WTC11 (cell line): ENCODE data around the gene GJC1. TPM values are rescaled to one million over a fixed set of nuclear protein-coding genes. Genes with fewer than 3 reads are reported as not detected.

Experiments used
- ATAC-seq: fragments of 200-7000 bp; cut with Tn5 transposase; 2 replicates; pipeline ENCODE4 v1.10.0; 2021; ENCODE audit warnings: mild to moderate bottlenecking, moderate library complexity
- CTCF ChIA-PET: fragments of 300-600 bp; sonication (Branson Sonifier 250); formaldehyde crosslinking; loops from one replicate; lab custom pipeline; 2021; ENCODE audit warnings: antibody characterized with exemption; lab: Charles Lee
- POLR2A ChIA-PET: fragments of 350-600 bp; sonication (Branson Sonifier 250); formaldehyde crosslinking; loops from one replicate; lab custom pipeline; 2021; ENCODE audit warnings: antibody characterized with exemption; lab: Charles Lee
- DNase-seq: peaks from one replicate; pipeline ENCODE4 v3.0.0; 2021; ENCODE audit warnings: low spot score
- H3K27ac Mint-ChIP-seq: 2 replicates; pipeline ENCODE4 v1.8.0; 2021; ENCODE audit warnings: mixed read lengths
- H3K27me3 Mint-ChIP-seq: 2 replicates; pipeline ENCODE4 v1.8.0; 2021; ENCODE audit warnings: low read depth, mild to moderate bottlenecking, moderate library complexity, mixed read lengths
- H3K36me3 Mint-ChIP-seq: 2 replicates; pipeline ENCODE4 v1.8.0; 2021; ENCODE audit warnings: mixed read lengths
- H3K4me1 Mint-ChIP-seq: 2 replicates; pipeline ENCODE4 v1.8.0; 2022; ENCODE audit warnings: mixed read lengths
- H3K4me3 Mint-ChIP-seq: 2 replicates; pipeline ENCODE4 v1.8.0; 2021; ENCODE audit warnings: mild to moderate bottlenecking, moderate library complexity, mixed read lengths
- H3K9me3 Mint-ChIP-seq: 2 replicates; pipeline ENCODE4 v1.8.0; 2021; ENCODE audit warnings: mixed read lengths
- ATF1 ChIP-seq: sonication (generic); formaldehyde crosslinking; IDR thresholded peaks from 2 replicates; pipeline ENCODE4 v1.8.1; 2023; ENCODE audit warnings: mild to moderate bottlenecking, moderate library complexity, missing genetic modification reagents
- CREB1 ChIP-seq: sonication (generic); formaldehyde crosslinking; IDR thresholded peaks from 2 replicates; pipeline ENCODE4 v1.8.0; 2023; ENCODE audit warnings: mild to moderate bottlenecking, missing genetic modification reagents
- ESRRA ChIP-seq: sonication (generic); formaldehyde crosslinking; IDR thresholded peaks from 2 replicates; pipeline ENCODE4 v1.8.1; 2022; ENCODE audit warnings: mild to moderate bottlenecking, missing genetic modification reagents, borderline replicate concordance
- ETV6 ChIP-seq: sonication (generic); formaldehyde crosslinking; IDR thresholded peaks from 2 replicates; pipeline ENCODE4 v1.8.1; 2022; ENCODE audit warnings: mild to moderate bottlenecking, missing genetic modification reagents
- KAT7 ChIP-seq: sonication (generic); formaldehyde crosslinking; IDR thresholded peaks from 2 replicates; pipeline ENCODE4 v1.8.1; 2023; ENCODE audit warnings: missing genetic modification reagents, mild to moderate bottlenecking, borderline replicate concordance
- NFE2L1 ChIP-seq: sonication (generic); formaldehyde crosslinking; IDR thresholded peaks from 2 replicates; pipeline ENCODE4 v1.8.1; 2023; ENCODE audit warnings: missing genetic modification reagents
- NFYB ChIP-seq: sonication (generic); formaldehyde crosslinking; conservative IDR thresholded peaks from 2 replicates; pipeline ENCODE4 v1.8.0; 2022; ENCODE audit warnings: low read depth, missing genetic modification reagents
- NR3C1 ChIP-seq: sonication (generic); formaldehyde crosslinking; conservative IDR thresholded peaks from 2 replicates; pipeline ENCODE4 v1.8.1; 2023; ENCODE audit warnings: low read depth, mild to moderate bottlenecking, missing genetic modification reagents
- RELA ChIP-seq: sonication (generic); formaldehyde crosslinking; IDR thresholded peaks from 2 replicates; pipeline ENCODE4 v1.8.1; 2022; ENCODE audit warnings: missing genetic modification reagents, mild to moderate bottlenecking, borderline replicate concordance
- SP1 ChIP-seq: sonication (generic); formaldehyde crosslinking; conservative IDR thresholded peaks from 2 replicates; pipeline ENCODE4 v1.8.1; 2022; ENCODE audit warnings: missing genetic modification reagents
- TEAD1 ChIP-seq: sonication (generic); formaldehyde crosslinking; IDR thresholded peaks from 2 replicates; pipeline ENCODE4 v1.8.0; 2022; ENCODE audit warnings: mild to moderate bottlenecking, missing genetic modification reagents
- ZNF138 ChIP-seq: sonication (generic); formaldehyde crosslinking; conservative IDR thresholded peaks from 2 replicates; pipeline ENCODE4 v1.8.1; 2022; ENCODE audit warnings: mild to moderate bottlenecking, moderate library complexity, missing genetic modification reagents
- ZNF317 ChIP-seq: sonication (generic); formaldehyde crosslinking; IDR thresholded peaks from 2 replicates; pipeline ENCODE4 v1.8.1; 2023; ENCODE audit warnings: low read depth, mild to moderate bottlenecking, moderate library complexity, missing genetic modification reagents, borderline replicate concordance
- total RNA-seq: library from RNA; stranded (reverse); gene quantifications from 3 replicates; pipeline ENCODE4 v1.2.3, GENCODE V29; 2021
- TF ChIP-seq, protein P1 (sequence below): fragments of 250-450 bp; sonication (Bioruptor Pico); IDR thresholded peaks from 2 replicates; pipeline ENCODE4 v1.9.0; 2021; ENCODE audit warnings: mild to moderate bottlenecking
- TF ChIP-seq, protein P2 (sequence below): sonication (generic); formaldehyde crosslinking; IDR thresholded peaks from 2 replicates; pipeline ENCODE4 v1.8.0; 2023; ENCODE audit warnings: missing genetic modification reagents, mild to moderate bottlenecking, borderline replicate concordance
- TF ChIP-seq, protein P3 (sequence below): sonication (generic); formaldehyde crosslinking; IDR thresholded peaks from 2 replicates; pipeline ENCODE4 v1.8.0; 2022; ENCODE audit warnings: mild to moderate bottlenecking, missing genetic modification reagents
- TF ChIP-seq, protein P4 (sequence below): fragments of 200-600 bp; IDR thresholded peaks from 2 replicates; pipeline ENCODE4 v1.8.0; 2022; ENCODE audit warnings: antibody characterized with exemption
- TF ChIP-seq, protein P5 (sequence below): fragments of 250-450 bp; sonication (Bioruptor Pico); IDR thresholded peaks from 2 replicates; pipeline ENCODE4 v1.9.0; 2021; ENCODE audit warnings: mild to moderate bottlenecking
- TF ChIP-seq, protein P6 (sequence below): sonication (generic); formaldehyde crosslinking; IDR thresholded peaks from 2 replicates; pipeline ENCODE4 v1.8.1; 2023; ENCODE audit warnings: mild to moderate bottlenecking, missing genetic modification reagents, borderline replicate concordance

The GJC1 gene
- total RNA-seq, 1 experiment from 2014 or later = 104 TPM

DNA sequence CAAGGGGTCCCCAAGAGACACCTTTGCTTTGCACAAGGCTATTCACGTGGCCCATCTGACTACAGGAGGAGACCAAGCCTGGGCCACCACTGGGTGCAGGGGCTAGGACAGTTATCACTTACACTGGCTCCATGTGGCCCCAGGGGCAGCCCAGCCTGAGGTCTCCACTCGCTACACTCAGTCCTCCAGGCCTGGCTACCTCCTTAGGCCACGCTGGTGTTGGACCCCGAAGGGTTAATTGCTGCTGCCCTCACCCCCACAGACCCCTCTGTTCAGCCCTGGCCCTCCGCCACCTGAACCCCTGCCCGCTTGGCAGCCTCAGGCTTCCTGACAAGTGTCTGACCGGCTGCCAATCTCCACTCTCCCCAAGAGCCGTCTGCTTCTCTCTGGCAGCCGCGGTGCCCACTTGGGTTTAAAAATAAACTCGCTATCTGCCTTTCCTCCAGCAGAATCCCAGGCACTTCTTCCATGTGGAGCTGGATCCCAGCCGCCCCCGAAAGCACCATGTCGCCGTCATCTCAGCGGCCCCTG lies 43.5 kb downstream of the GJC1 start (continued):
- TF ChIP-seq, protein P1, sequence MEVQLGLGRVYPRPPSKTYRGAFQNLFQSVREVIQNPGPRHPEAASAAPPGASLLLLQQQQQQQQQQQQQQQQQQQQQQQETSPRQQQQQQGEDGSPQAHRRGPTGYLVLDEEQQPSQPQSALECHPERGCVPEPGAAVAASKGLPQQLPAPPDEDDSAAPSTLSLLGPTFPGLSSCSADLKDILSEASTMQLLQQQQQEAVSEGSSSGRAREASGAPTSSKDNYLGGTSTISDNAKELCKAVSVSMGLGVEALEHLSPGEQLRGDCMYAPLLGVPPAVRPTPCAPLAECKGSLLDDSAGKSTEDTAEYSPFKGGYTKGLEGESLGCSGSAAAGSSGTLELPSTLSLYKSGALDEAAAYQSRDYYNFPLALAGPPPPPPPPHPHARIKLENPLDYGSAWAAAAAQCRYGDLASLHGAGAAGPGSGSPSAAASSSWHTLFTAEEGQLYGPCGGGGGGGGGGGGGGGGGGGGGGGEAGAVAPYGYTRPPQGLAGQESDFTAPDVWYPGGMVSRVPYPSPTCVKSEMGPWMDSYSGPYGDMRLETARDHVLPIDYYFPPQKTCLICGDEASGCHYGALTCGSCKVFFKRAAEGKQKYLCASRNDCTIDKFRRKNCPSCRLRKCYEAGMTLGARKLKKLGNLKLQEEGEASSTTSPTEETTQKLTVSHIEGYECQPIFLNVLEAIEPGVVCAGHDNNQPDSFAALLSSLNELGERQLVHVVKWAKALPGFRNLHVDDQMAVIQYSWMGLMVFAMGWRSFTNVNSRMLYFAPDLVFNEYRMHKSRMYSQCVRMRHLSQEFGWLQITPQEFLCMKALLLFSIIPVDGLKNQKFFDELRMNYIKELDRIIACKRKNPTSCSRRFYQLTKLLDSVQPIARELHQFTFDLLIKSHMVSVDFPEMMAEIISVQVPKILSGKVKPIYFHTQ (CRISPR knock-in tag) = no peak
- TF ChIP-seq CREB1 = no peak

DNA sequence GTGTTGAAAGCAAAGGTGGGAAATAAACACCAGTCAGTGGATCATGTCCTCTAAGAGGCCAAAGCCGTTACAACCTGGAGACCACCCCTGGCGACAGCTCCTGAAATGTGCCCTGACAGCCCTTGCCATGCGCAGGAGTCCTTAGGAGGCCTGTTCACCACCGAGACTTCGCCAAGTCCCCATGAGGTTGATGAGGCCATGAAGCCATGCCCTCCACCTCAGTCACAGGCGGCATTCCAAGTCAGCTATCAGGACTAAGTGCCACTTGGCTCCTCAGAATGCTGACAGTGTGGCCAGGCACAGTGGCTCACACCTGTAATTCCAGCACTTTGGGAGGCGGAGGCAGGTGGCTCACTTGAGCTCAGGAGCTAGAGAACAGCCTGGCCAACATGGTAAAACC lies 44.2 kb downstream of the GJC1 start:
- DNase-seq (no peak), ATAC-seq (no peak)
- no peaks in the 10 kb centered on the region for H3K9me3 Mint-ChIP-seq
- TF ChIP-seq ATF1 (CRISPR knock-in tag) (no peak), TEAD1 (CRISPR knock-in tag) (no peak), ETV6 (CRISPR knock-in tag) (no peak), KAT7 (no peak), RELA (CRISPR knock-in tag) (no peak), SP1 (CRISPR knock-in tag) (no peak)
- TF ChIP-seq, protein P2, sequence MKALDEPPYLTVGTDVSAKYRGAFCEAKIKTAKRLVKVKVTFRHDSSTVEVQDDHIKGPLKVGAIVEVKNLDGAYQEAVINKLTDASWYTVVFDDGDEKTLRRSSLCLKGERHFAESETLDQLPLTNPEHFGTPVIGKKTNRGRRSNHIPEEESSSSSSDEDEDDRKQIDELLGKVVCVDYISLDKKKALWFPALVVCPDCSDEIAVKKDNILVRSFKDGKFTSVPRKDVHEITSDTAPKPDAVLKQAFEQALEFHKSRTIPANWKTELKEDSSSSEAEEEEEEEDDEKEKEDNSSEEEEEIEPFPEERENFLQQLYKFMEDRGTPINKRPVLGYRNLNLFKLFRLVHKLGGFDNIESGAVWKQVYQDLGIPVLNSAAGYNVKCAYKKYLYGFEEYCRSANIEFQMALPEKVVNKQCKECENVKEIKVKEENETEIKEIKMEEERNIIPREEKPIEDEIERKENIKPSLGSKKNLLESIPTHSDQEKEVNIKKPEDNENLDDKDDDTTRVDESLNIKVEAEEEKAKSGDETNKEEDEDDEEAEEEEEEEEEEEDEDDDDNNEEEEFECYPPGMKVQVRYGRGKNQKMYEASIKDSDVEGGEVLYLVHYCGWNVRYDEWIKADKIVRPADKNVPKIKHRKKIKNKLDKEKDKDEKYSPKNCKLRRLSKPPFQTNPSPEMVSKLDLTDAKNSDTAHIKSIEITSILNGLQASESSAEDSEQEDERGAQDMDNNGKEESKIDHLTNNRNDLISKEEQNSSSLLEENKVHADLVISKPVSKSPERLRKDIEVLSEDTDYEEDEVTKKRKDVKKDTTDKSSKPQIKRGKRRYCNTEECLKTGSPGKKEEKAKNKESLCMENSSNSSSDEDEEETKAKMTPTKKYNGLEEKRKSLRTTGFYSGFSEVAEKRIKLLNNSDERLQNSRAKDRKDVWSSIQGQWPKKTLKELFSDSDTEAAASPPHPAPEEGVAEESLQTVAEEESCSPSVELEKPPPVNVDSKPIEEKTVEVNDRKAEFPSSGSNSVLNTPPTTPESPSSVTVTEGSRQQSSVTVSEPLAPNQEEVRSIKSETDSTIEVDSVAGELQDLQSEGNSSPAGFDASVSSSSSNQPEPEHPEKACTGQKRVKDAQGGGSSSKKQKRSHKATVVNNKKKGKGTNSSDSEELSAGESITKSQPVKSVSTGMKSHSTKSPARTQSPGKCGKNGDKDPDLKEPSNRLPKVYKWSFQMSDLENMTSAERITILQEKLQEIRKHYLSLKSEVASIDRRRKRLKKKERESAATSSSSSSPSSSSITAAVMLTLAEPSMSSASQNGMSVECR (CRISPR knock-in tag) = no peak
- ChIA-PET CTCF (interaction anchor here (0.9 to 1.3 kb wide), 2 partner anchors 22 to 125 kb away, joined by 3 to 4 read pairs; no protein-coding TSS in a partner anchor), POLR2A (no interaction called here)
- H3K27me3 Mint-ChIP-seq = no peaks in the 10 kb centered on the region; the same call in 1 of the 2 replicates
- no peak overlapping the region for H3K4me3 Mint-ChIP-seq
- no peaks in the 10 kb centered on the region for H3K36me3 Mint-ChIP-seq
- H3K4me1 Mint-ChIP-seq = peaks cover 17% of the 10 kb centered on the region
- no peak overlapping the region for H3K27ac Mint-ChIP-seq

DNA sequence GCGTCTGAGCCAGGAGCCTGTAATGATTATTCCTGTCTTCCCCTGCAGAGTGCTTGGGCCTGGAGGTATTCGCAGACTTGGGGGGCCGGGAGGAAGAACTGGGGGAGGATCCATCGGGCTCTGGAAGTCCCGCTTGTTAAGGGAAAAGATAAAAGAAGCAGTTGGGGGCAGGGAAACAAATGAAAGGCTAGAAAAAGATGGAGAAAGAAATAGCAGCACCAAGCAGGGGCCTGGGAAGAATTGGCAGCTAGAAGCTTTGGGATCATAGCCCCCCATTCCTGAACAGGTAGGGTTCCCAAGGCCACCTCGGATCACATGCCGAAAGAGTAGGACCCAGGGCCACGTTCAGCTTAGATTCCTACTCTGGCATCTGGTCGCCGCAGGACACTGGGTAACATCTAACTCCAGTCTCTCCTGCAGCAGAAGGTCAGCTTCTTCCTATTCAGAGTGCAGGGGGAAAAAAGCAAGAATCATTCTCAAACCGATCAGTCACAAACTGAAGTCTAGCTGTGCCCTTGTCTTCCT lies 47.7 kb downstream of the GJC1 start:
- Mint-ChIP-seq H3K4me3 (no peak overlapping the region), H3K27me3 (peaks cover 8% of the 10 kb centered on the region), H3K4me1 (peaks cover 34% of the 10 kb centered on the region), H3K36me3 (no peaks in the 10 kb centered on the region), H3K27ac (peak overlapping the region; percentile 70; the same call in 1 of the 2 replicates), H3K9me3 (no peaks in the 10 kb centered on the region)
- ATAC-seq (no peak), DNase-seq (no peak)
- ChIA-PET CTCF (interaction anchor here (1.1 to 4.3 kb wide), 6 partner anchors 16 to 99 kb away, joined by 3 to 22 read pairs (median 4); partner anchors contain the start of genes ADAM11 and HIGD1B), POLR2A (no interaction called here)
- TF ChIP-seq, protein P3, sequence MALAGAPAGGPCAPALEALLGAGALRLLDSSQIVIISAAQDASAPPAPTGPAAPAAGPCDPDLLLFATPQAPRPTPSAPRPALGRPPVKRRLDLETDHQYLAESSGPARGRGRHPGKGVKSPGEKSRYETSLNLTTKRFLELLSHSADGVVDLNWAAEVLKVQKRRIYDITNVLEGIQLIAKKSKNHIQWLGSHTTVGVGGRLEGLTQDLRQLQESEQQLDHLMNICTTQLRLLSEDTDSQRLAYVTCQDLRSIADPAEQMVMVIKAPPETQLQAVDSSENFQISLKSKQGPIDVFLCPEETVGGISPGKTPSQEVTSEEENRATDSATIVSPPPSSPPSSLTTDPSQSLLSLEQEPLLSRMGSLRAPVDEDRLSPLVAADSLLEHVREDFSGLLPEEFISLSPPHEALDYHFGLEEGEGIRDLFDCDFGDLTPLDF (CRISPR knock-in tag) = no peak
- TF ChIP-seq, protein P4, sequence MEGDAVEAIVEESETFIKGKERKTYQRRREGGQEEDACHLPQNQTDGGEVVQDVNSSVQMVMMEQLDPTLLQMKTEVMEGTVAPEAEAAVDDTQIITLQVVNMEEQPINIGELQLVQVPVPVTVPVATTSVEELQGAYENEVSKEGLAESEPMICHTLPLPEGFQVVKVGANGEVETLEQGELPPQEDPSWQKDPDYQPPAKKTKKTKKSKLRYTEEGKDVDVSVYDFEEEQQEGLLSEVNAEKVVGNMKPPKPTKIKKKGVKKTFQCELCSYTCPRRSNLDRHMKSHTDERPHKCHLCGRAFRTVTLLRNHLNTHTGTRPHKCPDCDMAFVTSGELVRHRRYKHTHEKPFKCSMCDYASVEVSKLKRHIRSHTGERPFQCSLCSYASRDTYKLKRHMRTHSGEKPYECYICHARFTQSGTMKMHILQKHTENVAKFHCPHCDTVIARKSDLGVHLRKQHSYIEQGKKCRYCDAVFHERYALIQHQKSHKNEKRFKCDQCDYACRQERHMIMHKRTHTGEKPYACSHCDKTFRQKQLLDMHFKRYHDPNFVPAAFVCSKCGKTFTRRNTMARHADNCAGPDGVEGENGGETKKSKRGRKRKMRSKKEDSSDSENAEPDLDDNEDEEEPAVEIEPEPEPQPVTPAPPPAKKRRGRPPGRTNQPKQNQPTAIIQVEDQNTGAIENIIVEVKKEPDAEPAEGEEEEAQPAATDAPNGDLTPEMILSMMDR = no peak
- TF ChIP-seq, protein P5, sequence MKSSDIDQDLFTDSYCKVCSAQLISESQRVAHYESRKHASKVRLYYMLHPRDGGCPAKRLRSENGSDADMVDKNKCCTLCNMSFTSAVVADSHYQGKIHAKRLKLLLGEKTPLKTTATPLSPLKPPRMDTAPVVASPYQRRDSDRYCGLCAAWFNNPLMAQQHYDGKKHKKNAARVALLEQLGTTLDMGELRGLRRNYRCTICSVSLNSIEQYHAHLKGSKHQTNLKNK (CRISPR knock-in tag) = no peak
- no peak for TF ChIP-seq NFE2L1
- TF ChIP-seq ESRRA (CRISPR knock-in tag) = no peak
- TF ChIP-seq, protein P6, sequence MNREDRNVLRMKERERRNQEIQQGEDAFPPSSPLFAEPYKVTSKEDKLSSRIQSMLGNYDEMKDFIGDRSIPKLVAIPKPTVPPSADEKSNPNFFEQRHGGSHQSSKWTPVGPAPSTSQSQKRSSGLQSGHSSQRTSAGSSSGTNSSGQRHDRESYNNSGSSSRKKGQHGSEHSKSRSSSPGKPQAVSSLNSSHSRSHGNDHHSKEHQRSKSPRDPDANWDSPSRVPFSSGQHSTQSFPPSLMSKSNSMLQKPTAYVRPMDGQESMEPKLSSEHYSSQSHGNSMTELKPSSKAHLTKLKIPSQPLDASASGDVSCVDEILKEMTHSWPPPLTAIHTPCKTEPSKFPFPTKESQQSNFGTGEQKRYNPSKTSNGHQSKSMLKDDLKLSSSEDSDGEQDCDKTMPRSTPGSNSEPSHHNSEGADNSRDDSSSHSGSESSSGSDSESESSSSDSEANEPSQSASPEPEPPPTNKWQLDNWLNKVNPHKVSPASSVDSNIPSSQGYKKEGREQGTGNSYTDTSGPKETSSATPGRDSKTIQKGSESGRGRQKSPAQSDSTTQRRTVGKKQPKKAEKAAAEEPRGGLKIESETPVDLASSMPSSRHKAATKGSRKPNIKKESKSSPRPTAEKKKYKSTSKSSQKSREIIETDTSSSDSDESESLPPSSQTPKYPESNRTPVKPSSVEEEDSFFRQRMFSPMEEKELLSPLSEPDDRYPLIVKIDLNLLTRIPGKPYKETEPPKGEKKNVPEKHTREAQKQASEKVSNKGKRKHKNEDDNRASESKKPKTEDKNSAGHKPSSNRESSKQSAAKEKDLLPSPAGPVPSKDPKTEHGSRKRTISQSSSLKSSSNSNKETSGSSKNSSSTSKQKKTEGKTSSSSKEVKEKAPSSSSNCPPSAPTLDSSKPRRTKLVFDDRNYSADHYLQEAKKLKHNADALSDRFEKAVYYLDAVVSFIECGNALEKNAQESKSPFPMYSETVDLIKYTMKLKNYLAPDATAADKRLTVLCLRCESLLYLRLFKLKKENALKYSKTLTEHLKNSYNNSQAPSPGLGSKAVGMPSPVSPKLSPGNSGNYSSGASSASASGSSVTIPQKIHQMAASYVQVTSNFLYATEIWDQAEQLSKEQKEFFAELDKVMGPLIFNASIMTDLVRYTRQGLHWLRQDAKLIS (CRISPR knock-in tag) = no peak
- TF ChIP-seq ZNF317 (CRISPR knock-in tag) = no peak
- TF ChIP-seq ZNF138 (CRISPR knock-in tag) = no peak
- TF ChIP-seq NFYB = no peak
- TF ChIP-seq NR3C1 (CRISPR knock-in tag) = no peak
